ENCODE data around the gene SIAE. TPM values are rescaled to one million over a fixed set of nuclear protein-coding genes. Genes with fewer than 3 reads are reported as not detected.
A peak's percentile ranks its signal among the peaks of the same experiment; 100 is the strongest.
"Not testable (repeated sequence)": the region's sequence is repeated elsewhere in the genome, so short reads cannot be mapped to it uniquely, and the experiment has no call there.

Gene SIAE
- total RNA-seq, 2 donors from 2014 or later: 128 to 236 TPM

DNA sequence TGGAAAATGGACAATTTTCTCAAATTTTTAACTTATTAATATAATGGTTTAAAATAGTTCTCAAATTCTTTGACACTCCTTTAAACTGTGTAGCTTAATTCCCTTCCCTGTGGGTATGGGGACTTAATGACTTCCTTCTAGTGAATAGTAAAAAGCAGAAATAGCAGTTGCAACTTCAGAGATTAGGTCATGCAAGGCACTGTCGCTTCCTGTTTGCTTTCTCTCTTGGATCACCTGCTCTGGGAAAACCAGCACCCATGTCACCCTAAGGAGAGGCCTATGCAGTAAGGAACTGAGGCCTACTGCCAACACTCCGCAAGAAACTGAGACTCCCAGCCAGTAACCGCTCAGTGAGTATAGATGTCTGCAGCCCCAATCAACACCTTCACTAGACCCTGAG lies 67.8 kb downstream of the SIAE start:
- peak; percentile 27 for DNase-seq
- Histone ChIP-seq H3K9ac (ENCODE audit: low read depth in 2 of 2, low read length in 2 of 2) (no peak overlapping the region), H3K36me3 (no peaks in the 10 kb centered on the region), H3K4me1 (no peaks in the 10 kb centered on the region), H3K27ac (no peak overlapping the region), H3K4me3 (no peak overlapping the region), H3K9me3 (no peaks in the 10 kb centered on the region), H3K27me3 (no peaks in the 10 kb centered on the region)
- TF ChIP-seq, protein P1, sequence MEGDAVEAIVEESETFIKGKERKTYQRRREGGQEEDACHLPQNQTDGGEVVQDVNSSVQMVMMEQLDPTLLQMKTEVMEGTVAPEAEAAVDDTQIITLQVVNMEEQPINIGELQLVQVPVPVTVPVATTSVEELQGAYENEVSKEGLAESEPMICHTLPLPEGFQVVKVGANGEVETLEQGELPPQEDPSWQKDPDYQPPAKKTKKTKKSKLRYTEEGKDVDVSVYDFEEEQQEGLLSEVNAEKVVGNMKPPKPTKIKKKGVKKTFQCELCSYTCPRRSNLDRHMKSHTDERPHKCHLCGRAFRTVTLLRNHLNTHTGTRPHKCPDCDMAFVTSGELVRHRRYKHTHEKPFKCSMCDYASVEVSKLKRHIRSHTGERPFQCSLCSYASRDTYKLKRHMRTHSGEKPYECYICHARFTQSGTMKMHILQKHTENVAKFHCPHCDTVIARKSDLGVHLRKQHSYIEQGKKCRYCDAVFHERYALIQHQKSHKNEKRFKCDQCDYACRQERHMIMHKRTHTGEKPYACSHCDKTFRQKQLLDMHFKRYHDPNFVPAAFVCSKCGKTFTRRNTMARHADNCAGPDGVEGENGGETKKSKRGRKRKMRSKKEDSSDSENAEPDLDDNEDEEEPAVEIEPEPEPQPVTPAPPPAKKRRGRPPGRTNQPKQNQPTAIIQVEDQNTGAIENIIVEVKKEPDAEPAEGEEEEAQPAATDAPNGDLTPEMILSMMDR (IDR thresholded peaks at IDR 0.05): no peak
- intact Hi-C loops (cut with DNase I): no loop called here

- H3K27ac ChIP-seq; H3K36me3 ChIP-seq; H3K27me3 ChIP-seq; H3K9me3 ChIP-seq; H3K4me1 ChIP-seq; intact Hi-C loops (cut with DNase I); DNase-seq; H3K4me3 ChIP-seq; H3K9ac ChIP-seq (ENCODE audit: low read depth in 2 of 2, low read length in 2 of 2): not testable (repeated sequence)
These were observed 70.8 kb downstream of the SIAE start for GRCh38 chr11:124602723-124603122.

GRCh38 chr11:124602193-124602592 lies 71.3 kb downstream of the SIAE start:
- Histone ChIP-seq H3K4me3 (no peak overlapping the region), H3K9ac (ENCODE audit: low read depth in 2 of 2, low read length in 2 of 2) (no peak overlapping the region), H3K36me3 (no peaks in the 10 kb centered on the region), H3K4me1 (no peaks in the 10 kb centered on the region), H3K27ac (no peak overlapping the region), H3K27me3 (no peaks in the 10 kb centered on the region), H3K9me3 (no peaks in the 10 kb centered on the region)
- no peak for DNase-seq
- TF ChIP-seq, protein P1 (IDR thresholded peaks at IDR 0.05): no peak
- intact Hi-C loops (cut with DNase I): no loop called here

DNA sequence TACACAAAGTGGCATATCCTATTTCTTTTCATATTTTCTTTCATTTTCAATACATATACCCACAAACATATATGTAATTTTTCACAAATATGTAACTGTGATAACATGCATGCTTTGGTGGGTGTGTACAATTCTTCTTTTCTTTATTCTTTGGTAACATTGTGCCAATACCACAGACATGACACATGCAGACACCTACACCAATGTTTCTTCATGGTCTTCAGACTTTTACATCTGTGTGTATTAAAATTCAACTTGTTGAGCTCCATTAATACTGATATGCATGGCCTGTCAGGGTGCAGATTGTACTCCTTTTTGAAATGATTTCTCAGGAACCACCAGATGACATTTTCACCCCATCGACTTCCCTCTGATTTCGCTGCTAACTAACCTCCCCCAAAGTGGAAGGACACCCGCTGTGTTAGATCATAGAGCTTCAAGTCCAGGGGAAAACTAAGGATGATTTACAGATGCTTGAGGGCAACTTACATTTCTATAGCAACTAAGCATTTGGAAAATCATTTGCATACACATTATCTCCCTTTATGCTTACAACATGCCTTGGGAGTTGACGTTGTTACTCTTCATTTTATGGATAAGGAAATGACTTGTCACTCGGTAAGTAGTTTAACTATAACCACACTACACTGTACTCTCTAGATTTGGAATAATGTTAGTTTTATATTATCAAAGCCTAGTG lies 72.8 kb downstream of the SIAE start:
- H3K27me3 ChIP-seq: no peaks in the 10 kb centered on the region
- TF ChIP-seq, protein P1 (IDR thresholded peaks at IDR 0.05): no peak
- no peak overlapping the region for H3K4me3 ChIP-seq
- no peak for DNase-seq
- H3K9me3 ChIP-seq: no peaks in the 10 kb centered on the region
- H3K9ac ChIP-seq (ENCODE audit: low read depth in 2 of 2, low read length in 2 of 2): no peak overlapping the region
- H3K36me3 ChIP-seq: no peaks in the 10 kb centered on the region
- intact Hi-C loops (cut with DNase I): no loop called here
- H3K4me1 ChIP-seq: no peaks in the 10 kb centered on the region
- no peak overlapping the region for H3K27ac ChIP-seq

DNA sequence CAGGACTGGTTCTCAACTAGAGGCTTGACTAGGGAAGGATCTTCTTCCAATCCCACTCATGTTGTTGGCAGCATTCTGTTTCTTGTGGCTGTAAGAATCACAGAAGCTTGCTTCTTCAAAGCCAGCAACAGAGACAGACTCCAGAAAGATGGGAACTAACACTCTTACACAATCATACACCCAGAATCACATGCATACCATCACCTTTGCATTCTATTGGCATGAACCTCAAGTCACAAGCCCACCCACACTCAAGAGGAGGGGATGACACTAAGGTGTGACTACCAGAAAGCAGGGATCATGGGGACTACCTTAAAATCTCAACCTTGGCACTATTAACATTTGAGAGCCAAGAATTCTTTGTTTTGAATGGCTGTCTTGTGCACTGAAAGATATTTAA lies 75.9 kb downstream of the SIAE start:
- TF ChIP-seq, protein P1 (IDR thresholded peaks at IDR 0.05): no peak
- Histone ChIP-seq H3K27me3 (no peaks in the 10 kb centered on the region), H3K9ac (ENCODE audit: low read depth in 2 of 2, low read length in 2 of 2) (no peak overlapping the region), H3K27ac (no peak overlapping the region), H3K4me1 (no peaks in the 10 kb centered on the region), H3K4me3 (no peak overlapping the region), H3K36me3 (no peaks in the 10 kb centered on the region), H3K9me3 (no peaks in the 10 kb centered on the region)
- intact Hi-C loops (cut with DNase I): loop anchor here (10.0 kb wide), 1 partner anchor 523 kb away; no protein-coding TSS in a partner anchor
- no peak for DNase-seq

- Histone ChIP-seq H3K27ac (no peak overlapping the region), H3K27me3 (no peaks in the 10 kb centered on the region), H3K9me3 (no peaks in the 10 kb centered on the region), H3K4me1 (no peaks in the 10 kb centered on the region), H3K9ac (ENCODE audit: low read depth in 2 of 2, low read length in 2 of 2) (no peak overlapping the region), H3K4me3 (no peak overlapping the region), H3K36me3 (no peaks in the 10 kb centered on the region)
- TF ChIP-seq, protein P1 (IDR thresholded peaks at IDR 0.05): no peak
- intact Hi-C loops (cut with DNase I): loop anchor here (10.0 kb wide), 1 partner anchor 521 kb away; no protein-coding TSS in a partner anchor
- no peak for DNase-seq
These were observed 78.2 kb downstream of the SIAE start for GRCh38 chr11:124595302-124595701.

Data from colonic mucosa (tissue), 4 donors.